Neural crest cell (in vitro differentiated cells): ENCODE data around the gene ARL4A. TPM values are rescaled to one million over a fixed set of nuclear protein-coding genes. Genes with fewer than 3 reads are reported as not detected.
"Not testable (repeated sequence)": the region's sequence is repeated elsewhere in the genome, so short reads cannot be mapped to it uniquely, and the experiment has no call there.

Experiments used
- DNase-seq: peaks from one replicate; pipeline ENCODE4 v3.0.0; 2021; ENCODE audit warnings: low read depth, mixed read lengths, low spot score
- H3K27ac Mint-ChIP-seq: one replicate; pipeline ENCODE4 v1.8.0; 2021; ENCODE audit warnings: mild to moderate bottlenecking, mixed read lengths; ENCODE audit not compliant: unreplicated experiment
- H3K27me3 Mint-ChIP-seq: 2 replicates; pipeline ENCODE4 v1.8.0; 2021; ENCODE audit warnings: low read depth, mild to moderate bottlenecking, mixed read lengths
- H3K36me3 Mint-ChIP-seq: 2 replicates; pipeline ENCODE4 v1.8.0; 2021; ENCODE audit warnings: low read depth, mild to moderate bottlenecking, mixed read lengths
- H3K4me1 Mint-ChIP-seq: 2 replicates; pipeline ENCODE4 v1.8.0; 2021; ENCODE audit warnings: mixed read lengths
- H3K4me3 Mint-ChIP-seq: one replicate; pipeline ENCODE4 v1.8.0; 2021; ENCODE audit warnings: mild to moderate bottlenecking, mixed read lengths
- H3K9me3 Mint-ChIP-seq: 2 replicates; pipeline ENCODE4 v1.8.0; 2021; ENCODE audit warnings: mixed read lengths
- total RNA-seq: library from RNA; stranded (reverse); gene quantifications from 2 replicates; pipeline ENCODE4 v1.2.1, GENCODE V29; 2021
- TF ChIP-seq, protein P1 (sequence below): fragments of 200-600 bp; sonication (generic); conservative IDR thresholded peaks from 2 replicates; pipeline ENCODE4 v1.5.0; 2021; ENCODE audit warnings: antibody characterized with exemption, mild to moderate bottlenecking

The ARL4A gene
- total RNA-seq, 1 donor from 2014 or later: 71.1 TPM

DNA sequence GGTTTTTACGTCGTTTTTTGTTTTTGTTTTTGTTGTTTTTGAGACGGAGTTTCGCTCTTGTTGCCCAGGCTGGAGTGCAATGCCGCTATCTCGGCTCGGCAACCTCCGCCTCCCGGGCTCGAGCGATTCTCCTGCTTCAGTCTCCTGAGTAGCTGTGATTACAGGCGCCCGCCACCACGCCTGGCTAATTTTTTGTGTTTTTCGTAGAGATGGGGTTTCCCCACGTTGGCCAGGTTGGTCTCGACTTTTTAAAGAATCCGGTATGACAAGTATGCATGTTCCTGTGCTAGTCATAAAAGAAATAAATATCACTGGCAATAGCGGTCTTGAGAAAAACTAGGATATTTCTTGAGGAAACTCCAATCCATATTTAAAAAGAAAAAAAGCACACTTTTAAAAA is 2.7 kb upstream of the ARL4A start:
- TF ChIP-seq, protein P1, sequence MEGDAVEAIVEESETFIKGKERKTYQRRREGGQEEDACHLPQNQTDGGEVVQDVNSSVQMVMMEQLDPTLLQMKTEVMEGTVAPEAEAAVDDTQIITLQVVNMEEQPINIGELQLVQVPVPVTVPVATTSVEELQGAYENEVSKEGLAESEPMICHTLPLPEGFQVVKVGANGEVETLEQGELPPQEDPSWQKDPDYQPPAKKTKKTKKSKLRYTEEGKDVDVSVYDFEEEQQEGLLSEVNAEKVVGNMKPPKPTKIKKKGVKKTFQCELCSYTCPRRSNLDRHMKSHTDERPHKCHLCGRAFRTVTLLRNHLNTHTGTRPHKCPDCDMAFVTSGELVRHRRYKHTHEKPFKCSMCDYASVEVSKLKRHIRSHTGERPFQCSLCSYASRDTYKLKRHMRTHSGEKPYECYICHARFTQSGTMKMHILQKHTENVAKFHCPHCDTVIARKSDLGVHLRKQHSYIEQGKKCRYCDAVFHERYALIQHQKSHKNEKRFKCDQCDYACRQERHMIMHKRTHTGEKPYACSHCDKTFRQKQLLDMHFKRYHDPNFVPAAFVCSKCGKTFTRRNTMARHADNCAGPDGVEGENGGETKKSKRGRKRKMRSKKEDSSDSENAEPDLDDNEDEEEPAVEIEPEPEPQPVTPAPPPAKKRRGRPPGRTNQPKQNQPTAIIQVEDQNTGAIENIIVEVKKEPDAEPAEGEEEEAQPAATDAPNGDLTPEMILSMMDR: no peak
- no peaks in the 10 kb centered on the region for H3K9me3 Mint-ChIP-seq
- H3K27ac Mint-ChIP-seq: no peak overlapping the region
- peaks cover 39% of the 10 kb centered on the region for H3K4me1 Mint-ChIP-seq
- no peaks in the 10 kb centered on the region for H3K27me3 Mint-ChIP-seq
- H3K4me3 Mint-ChIP-seq: no peak overlapping the region
- H3K36me3 Mint-ChIP-seq: peaks cover 4% of the 10 kb centered on the region
- DNase-seq: no peak

DNA sequence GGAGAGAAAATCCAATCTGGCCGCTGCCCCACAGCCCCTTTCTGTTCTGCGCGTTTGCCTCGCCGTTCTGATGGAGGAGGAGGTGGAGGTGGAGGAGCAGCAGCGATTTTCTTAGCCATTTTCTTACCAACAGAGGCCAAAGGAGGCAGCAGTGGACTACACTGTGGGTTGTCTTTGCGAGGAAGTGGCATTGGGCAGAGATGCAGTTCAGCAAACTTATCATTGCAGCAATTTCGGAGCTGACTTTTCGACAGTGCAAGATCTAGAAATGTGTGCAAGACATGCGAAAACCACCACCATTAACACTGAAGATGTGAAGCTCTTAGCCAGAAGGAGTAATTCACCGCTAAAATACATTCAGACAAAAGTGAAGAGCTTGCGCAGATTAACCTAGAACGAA is 1.9 kb upstream of the ARL4A start:
- Mint-ChIP-seq H3K27me3 (no peaks in the 10 kb centered on the region), H3K9me3 (no peaks in the 10 kb centered on the region), H3K27ac (peak overlapping the region; percentile 93), H3K36me3 (peaks cover 6% of the 10 kb centered on the region), H3K4me3 (peak overlapping the region; percentile 86), H3K4me1 (peaks cover 46% of the 10 kb centered on the region)
- DNase-seq: peak; percentile 49
- TF ChIP-seq, protein P1: peak; percentile 64

DNA sequence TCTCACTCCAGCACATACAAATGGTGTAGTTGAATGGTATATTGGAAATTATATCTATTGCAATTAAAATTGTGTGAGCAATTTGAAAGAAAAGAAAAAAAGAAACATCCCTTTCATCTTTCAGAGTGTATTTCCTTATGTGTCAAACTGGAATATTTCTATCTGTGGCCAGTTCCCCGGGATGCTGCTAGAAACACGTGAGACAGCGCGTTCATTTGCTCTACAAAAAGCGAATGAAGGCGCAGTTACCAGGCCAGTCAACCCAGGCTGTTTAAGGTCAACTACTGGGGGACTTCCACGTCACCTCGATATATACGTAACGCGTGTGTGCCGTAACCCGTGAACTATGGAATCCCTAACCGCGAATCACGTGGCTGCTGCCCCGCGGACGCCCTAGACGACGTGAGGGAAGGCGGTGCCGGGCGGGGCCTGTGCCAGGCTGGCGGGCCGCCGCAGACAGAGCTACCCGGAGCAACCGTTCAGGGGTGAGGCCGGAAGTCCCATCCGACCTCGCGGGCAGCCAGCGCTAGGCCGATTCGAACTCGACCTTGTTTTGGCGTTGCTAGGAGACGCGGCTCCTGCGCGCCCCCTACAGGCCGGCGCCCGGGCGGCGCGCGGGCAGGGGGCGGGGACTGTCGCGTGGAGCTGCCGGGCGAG is 1.1 kb upstream of the ARL4A start:
- peak; percentile 93 for DNase-seq
- H3K4me1 Mint-ChIP-seq: peaks cover 46% of the 10 kb centered on the region

DNA sequence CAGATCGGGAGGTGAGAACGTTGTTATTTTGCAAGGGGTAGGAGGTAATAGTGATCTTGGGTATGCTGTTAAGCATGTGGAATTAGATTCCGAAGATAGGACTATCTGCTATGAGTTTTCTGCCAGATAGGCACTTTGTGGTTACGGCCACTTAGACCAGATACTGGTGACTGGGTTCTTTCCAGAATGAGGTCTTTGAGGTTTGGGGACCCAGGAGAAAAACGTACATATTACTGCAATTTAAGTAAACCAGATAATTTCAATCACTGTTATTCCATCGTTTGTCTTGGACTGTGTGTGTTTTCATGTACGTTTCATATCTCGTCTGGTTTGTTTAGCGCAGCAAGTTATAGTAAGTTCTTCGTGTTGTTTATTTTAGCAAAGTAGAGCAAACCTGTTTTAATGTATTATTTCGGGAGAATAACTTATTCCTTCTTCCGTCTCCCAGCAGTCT is 312 bp downstream of the ARL4A start:
- H3K9me3 Mint-ChIP-seq: no peaks in the 10 kb centered on the region
- H3K27ac Mint-ChIP-seq: peak overlapping the region; percentile 88
- H3K4me3 Mint-ChIP-seq: peak overlapping the region; percentile 97
- TF ChIP-seq, protein P1: no peak
- no peak for DNase-seq
- H3K27me3 Mint-ChIP-seq: no peaks in the 10 kb centered on the region
- peaks cover 52% of the 10 kb centered on the region for H3K4me1 Mint-ChIP-seq
- H3K36me3 Mint-ChIP-seq: peaks cover 9% of the 10 kb centered on the region

More for the DNA sequence above, 1.1 kb upstream of the ARL4A start:
- Mint-ChIP-seq H3K36me3 (peaks cover 6% of the 10 kb centered on the region), H3K27ac (peak overlapping the region; percentile 97), H3K27me3 (no peaks in the 10 kb centered on the region), H3K4me3 (peak overlapping the region; percentile 97), H3K9me3 (no peaks in the 10 kb centered on the region)
- TF ChIP-seq, protein P1: peak; percentile 95

DNA sequence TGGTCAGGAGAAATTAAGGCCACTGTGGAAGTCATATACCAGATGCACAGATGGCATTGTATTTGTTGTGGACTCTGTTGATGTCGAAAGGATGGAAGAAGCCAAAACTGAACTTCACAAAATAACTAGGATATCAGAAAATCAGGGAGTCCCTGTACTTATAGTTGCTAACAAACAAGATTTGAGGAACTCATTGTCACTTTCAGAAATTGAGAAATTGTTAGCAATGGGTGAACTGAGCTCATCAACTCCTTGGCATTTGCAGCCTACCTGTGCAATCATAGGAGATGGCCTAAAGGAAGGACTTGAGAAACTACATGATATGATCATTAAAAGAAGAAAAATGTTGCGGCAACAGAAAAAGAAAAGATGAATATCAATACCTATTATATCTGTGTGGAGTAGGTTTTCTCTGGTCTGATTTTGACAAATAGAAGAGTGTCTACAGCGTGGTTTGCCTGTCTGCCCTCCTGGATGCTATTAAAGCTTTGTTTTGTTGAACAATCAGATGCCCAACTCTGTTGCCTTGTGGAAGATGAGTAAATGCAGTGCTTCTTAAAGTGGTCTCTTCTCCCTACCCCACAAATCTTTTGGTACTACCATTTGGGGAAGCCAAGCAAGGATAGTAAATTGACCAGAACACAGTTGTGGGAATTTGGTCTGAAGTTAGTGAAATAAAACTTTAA is 1.2 kb downstream of the ARL4A start:
- H3K27ac Mint-ChIP-seq: peak overlapping the region; percentile 58
- H3K4me1 Mint-ChIP-seq: peaks cover 56% of the 10 kb centered on the region
- H3K9me3 Mint-ChIP-seq, DNase-seq, H3K27me3 Mint-ChIP-seq, H3K36me3 Mint-ChIP-seq: not testable (repeated sequence)
- H3K4me3 Mint-ChIP-seq: peak overlapping the region; percentile 97

DNA sequence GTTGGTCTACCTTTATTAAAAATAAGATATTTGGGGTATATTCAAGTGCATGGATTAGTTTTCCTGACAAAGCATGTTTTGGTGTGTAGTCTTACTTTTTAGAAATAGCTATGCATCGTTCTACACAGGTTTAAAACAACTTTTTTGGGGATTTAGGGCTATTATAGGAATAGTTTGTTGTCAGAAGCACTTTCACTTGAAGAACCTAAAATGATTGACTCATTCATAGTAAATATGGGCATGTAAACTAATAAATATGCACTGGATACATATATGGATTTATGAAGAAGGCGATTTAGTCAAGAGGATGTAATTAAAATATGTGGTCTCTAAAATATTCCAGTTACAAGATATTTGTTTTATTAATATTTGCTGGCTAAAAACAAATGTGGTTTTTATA is 2.0 kb downstream of the ARL4A start:
- no peak overlapping the region for H3K27ac Mint-ChIP-seq
- H3K4me1 Mint-ChIP-seq: peaks cover 56% of the 10 kb centered on the region
- H3K27me3 Mint-ChIP-seq: no peaks in the 10 kb centered on the region
- DNase-seq: no peak
- TF ChIP-seq, protein P1: no peak
- H3K4me3 Mint-ChIP-seq: peak overlapping the region; percentile 97
- peaks cover 11% of the 10 kb centered on the region for H3K36me3 Mint-ChIP-seq
- no peaks in the 10 kb centered on the region for H3K9me3 Mint-ChIP-seq
